ENCODE measurements around the gene LIMS1. TPM values are rescaled to one million over a fixed set of nuclear protein-coding genes. Genes with fewer than 3 reads are reported as not detected.

LIMS1 gene
- total and polyA plus RNA-seq, 2 of the 13 experiments (the other 11 are each of a cell fraction or from before 2014, with no cell fraction given) = 38.3 to 49.6 TPM

- Histone ChIP-seq H4K20me1 (ENCODE audit: insufficient read depth, low read length) (no peaks in the 10 kb centered on the region), H3K36me3 (replicated peaks in 1 of 2; ENCODE audit: control insufficient read depth in 1 of 2, insufficient read depth in 2 of 2, low read length in 2 of 2) (no peaks in the 10 kb centered on the region; a peak in 1 of 5 replicates), H2AFZ (ENCODE audit: low read length) (no peak overlapping the region), H3K4me2 (ENCODE audit: low read depth, low read length) (no peak overlapping the region), H3K9ac (ENCODE audit: insufficient read depth, low read depth, low read length) (no peak overlapping the region), H3K4me1 (ENCODE audit: insufficient read depth, low read length) (peaks cover 27% of the 10 kb centered on the region), H3K4me3 (replicated peaks in 1 of 3; ENCODE audit: insufficient read depth in 1 of 3, low read depth in 2 of 3, low read length in 3 of 3) (no peak overlapping the region), H3K27me3 (ENCODE audit: control insufficient read depth in 1 of 2, insufficient read depth in 2 of 2, low read length in 2 of 2) (no peaks in the 10 kb centered on the region), H3K9me3 (ENCODE audit: low read length) (no peaks in the 10 kb centered on the region), H3K79me2 (ENCODE audit: insufficient read depth, low read length) (peaks cover 73% of the 10 kb centered on the region), H3K27ac (ENCODE audit: extremely low read length, insufficient read depth, low read length) (no peak overlapping the region)
- DNase-seq (ENCODE audit: low spot score) (no peak), ATAC-seq (no peak), FAIRE-seq (no peak)
- BruUV-seq (replicated peaks) = no TSS peak
- in situ Hi-C loops (cut with HindIII; ENCODE audit: extremely low pct_ligation_motif_present, low pct_unique_long_range_greater_than_20kb) = loop anchor here (25.0 kb wide), 1 partner anchor 377 kb away; no protein-coding TSS in a partner anchor
- TF ChIP-seq MIER3 (CRISPR knock-in tag; IDR thresholded peaks at IDR 0.05; ENCODE audit: borderline replicate concordance) = no peak
- TF ChIP-seq ELF4 (CRISPR knock-in tag; IDR thresholded peaks at IDR 0.05; ENCODE audit: borderline replicate concordance) = no peak
- TF ChIP-seq IKZF1 (IDR thresholded peaks at IDR 0.05) = no peak
- TF ChIP-seq EZH2 (conservative IDR thresholded peaks at IDR 0.05; ENCODE audit: low read depth, low read length) = no peak
- TF ChIP-seq ZNF605 (CRISPR knock-in tag; IDR thresholded peaks at IDR 0.05) = no peak
- no peak for TF ChIP-seq HDAC2 (CRISPR knock-in tag; IDR thresholded peaks at IDR 0.05)
- TF ChIP-seq ZNF777 (CRISPR knock-in tag; IDR thresholded peaks at IDR 0.05) = no peak
- no peak for TF ChIP-seq JUND (CRISPR knock-in tag; IDR thresholded peaks at IDR 0.05)
- TF ChIP-seq KAT7 (CRISPR knock-in tag; IDR thresholded peaks at IDR 0.05; ENCODE audit: borderline replicate concordance) = no peak
- no peak for TF ChIP-seq NR2F6 (IDR thresholded peaks at IDR 0.05)
- TF ChIP-seq NR2F6 (CRISPR knock-in tag; IDR thresholded peaks at IDR 0.05) = no peak
- CTCF ChIA-PET (ENCODE audit: low intra/inter-chr PET ratio, low total read pairs) = interaction anchor here (0.6 to 0.7 kb wide), 2 partner anchors 39 to 247 kb away, joined by 3 read pairs; no protein-coding TSS in a partner anchor
- intact Hi-C loops (cut with micrococcal nuclease; ENCODE audit: unreplicated experiment) = loop anchor here (2.0 kb wide), 1 partner anchor 47 kb away; no protein-coding TSS in a partner anchor
- POLR2A ChIA-PET = no interaction called here
Observed at GRCh38 chr2:108589372-108589771, 55.1 kb downstream of the LIMS1 start.

GRCh38 chr2:108589781-108590180 lies 55.5 kb downstream of the LIMS1 start:
- ChIA-PET CTCF (ENCODE audit: low intra/inter-chr PET ratio, low total read pairs) (no interaction called here), POLR2A (no interaction called here)
- Histone ChIP-seq H3K36me3 (replicated peaks in 1 of 2; ENCODE audit: control insufficient read depth in 1 of 2, insufficient read depth in 2 of 2, low read length in 2 of 2) (no peaks in the 10 kb centered on the region; a peak in 1 of 5 replicates), H3K9ac (ENCODE audit: insufficient read depth, low read depth, low read length) (no peak overlapping the region), H3K27ac (ENCODE audit: extremely low read length, insufficient read depth, low read length) (no peak overlapping the region), H4K20me1 (ENCODE audit: insufficient read depth, low read length) (no peaks in the 10 kb centered on the region), H3K9me3 (ENCODE audit: low read length) (no peaks in the 10 kb centered on the region), H3K4me1 (ENCODE audit: insufficient read depth, low read length) (peaks cover 32% of the 10 kb centered on the region), H3K4me2 (ENCODE audit: low read depth, low read length) (no peak overlapping the region), H3K4me3 (replicated peaks in 1 of 3; ENCODE audit: insufficient read depth in 1 of 3, low read depth in 2 of 3, low read length in 3 of 3) (no peak overlapping the region), H3K79me2 (ENCODE audit: insufficient read depth, low read length) (peaks cover 71% of the 10 kb centered on the region), H2AFZ (ENCODE audit: low read length) (no peak overlapping the region), H3K27me3 (ENCODE audit: control insufficient read depth in 1 of 2, insufficient read depth in 2 of 2, low read length in 2 of 2) (no peaks in the 10 kb centered on the region)
- ATAC-seq = no peak
- 96% methylated on average over 2 of the region's 2 CpGs for WGBS (ENCODE audit: low lambda C conversion rate)
- intact Hi-C loops (cut with micrococcal nuclease; ENCODE audit: unreplicated experiment) (loop anchor here (2.0 kb wide), 1 partner anchor 47 kb away; no protein-coding TSS in a partner anchor), in situ Hi-C loops (cut with HindIII; ENCODE audit: extremely low pct_ligation_motif_present, low pct_unique_long_range_greater_than_20kb) (loop anchor here (25.0 kb wide), 1 partner anchor 377 kb away; no protein-coding TSS in a partner anchor)
- TF ChIP-seq MAF1 (CRISPR knock-in tag; IDR thresholded peaks at IDR 0.05; ENCODE audit: borderline replicate concordance) = no peak
- TF ChIP-seq YY1 (IDR thresholded peaks at IDR 0.05; ENCODE audit: insufficient read depth, insufficient replicate concordance, low read depth, low read length) = no peak
- no peak for FAIRE-seq
- DNase-seq (ENCODE audit: low spot score) = no peak
- BruUV-seq (replicated peaks) = no TSS peak
